ENCODE results near the gene SLIT3. TPM values are rescaled to one million over a fixed set of nuclear protein-coding genes. Genes with fewer than 3 reads are reported as not detected.

The SLIT3 gene
- total and polyA plus RNA-seq, 10 of the 15 experiments (the other 5 are each of a cell fraction or from before 2014, with no cell fraction given), result 0.05 TPM; not detected in 9

DNA sequence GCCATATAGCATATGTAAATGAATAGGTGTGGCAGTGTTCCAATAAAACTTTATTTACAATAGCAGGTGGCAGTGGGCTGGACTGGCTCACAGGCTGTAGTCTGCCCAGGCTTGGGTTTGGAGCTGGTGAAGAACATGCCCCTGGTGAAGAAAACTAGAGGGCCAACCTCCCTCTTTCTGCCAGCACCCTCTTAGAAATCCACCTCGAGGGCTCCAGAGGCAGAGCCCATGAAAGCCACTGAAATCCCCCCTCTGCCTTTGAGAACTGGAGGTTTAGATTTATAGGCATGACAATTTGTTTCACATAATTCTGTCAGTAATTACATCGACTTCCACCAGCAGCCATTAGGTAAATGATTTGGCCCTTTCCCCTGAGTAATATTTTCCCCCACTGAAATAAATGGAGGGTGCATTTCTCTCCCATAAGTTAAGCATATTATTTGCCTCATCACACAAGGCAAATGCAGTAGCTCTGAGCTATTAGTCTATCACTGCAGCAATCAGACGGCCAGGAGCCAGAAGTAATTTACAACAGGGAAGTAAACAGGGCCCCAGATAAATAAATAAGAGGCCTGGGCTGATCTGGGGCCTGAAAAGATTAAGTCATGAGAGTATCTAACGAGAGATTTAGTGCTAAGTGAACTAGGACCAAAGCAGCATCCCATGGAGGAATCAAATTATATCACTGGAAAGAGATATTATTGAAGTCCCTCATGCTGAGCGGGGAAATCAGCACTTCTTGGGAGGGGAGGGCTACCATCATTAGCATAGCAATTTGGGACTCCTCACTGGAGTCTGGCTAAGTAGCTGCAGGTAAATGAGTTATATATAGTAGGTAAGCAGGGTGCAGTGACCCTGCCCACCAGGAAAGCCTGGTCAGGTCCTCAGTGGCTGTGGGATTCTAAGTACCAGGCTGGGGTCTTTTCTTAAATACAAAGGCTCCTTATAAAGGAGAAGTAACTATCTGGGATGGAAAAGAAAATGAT lies 123.9 kb downstream of the SLIT3 start:
- no peak overlapping the region for H3K27ac ChIP-seq (ENCODE audit: control insufficient read depth, insufficient read depth)
- no peak overlapping the region for H3K4me2 ChIP-seq (ENCODE audit: control insufficient read depth, insufficient read depth)
- in situ Hi-C loops (cut with MboI), result no loop called here
- no peak overlapping the region for H2AFZ ChIP-seq (ENCODE audit: control insufficient read depth, low read depth, low read length)
- FAIRE-seq (no peak), DNase-seq (ENCODE audit: low read depth, low spot score) (no peak), ATAC-seq (no peak)
- no peaks in the 10 kb centered on the region; a peak in 1 of 4 replicates for H3K27me3 ChIP-seq (replicated peaks in 1 of 2; ENCODE audit: control insufficient read depth in 2 of 2, insufficient read depth in 2 of 2, low read length in 1 of 2)
- POLR2A ChIA-PET, result no interaction called here
- H3K4me3 ChIP-seq, result no peak overlapping the region
- H3K36me3 ChIP-seq (ENCODE audit: control insufficient read depth in 2 of 2, insufficient read depth in 2 of 2, low read length in 1 of 2), result no peaks in the 10 kb centered on the region
- CTCF ChIA-PET, result interaction anchor here (1.3 kb wide), 1 partner anchor 15 kb away, joined by 3 read pairs; no protein-coding TSS in a partner anchor
- BruUV-seq (replicated peaks), result no TSS peak
- SMC1A ChIA-PET (ENCODE audit: uncharacterized antibody, unreplicated experiment), result no interaction called here
- TF ChIP-seq, protein P1, sequence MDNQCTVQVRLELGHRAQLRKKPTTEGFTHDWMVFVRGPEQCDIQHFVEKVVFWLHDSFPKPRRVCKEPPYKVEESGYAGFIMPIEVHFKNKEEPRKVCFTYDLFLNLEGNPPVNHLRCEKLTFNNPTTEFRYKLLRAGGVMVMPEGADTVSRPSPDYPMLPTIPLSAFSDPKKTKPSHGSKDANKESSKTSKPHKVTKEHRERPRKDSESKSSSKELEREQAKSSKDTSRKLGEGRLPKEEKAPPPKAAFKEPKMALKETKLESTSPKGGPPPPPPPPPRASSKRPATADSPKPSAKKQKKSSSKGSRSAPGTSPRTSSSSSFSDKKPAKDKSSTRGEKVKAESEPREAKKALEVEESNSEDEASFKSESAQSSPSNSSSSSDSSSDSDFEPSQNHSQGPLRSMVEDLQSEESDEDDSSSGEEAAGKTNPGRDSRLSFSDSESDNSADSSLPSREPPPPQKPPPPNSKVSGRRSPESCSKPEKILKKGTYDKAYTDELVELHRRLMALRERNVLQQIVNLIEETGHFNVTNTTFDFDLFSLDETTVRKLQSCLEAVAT (IDR thresholded peaks at IDR 0.05), result no peak
- TF ChIP-seq ZSCAN29 (IDR thresholded peaks at IDR 0.05), result no peak
- TF ChIP-seq, protein P2, sequence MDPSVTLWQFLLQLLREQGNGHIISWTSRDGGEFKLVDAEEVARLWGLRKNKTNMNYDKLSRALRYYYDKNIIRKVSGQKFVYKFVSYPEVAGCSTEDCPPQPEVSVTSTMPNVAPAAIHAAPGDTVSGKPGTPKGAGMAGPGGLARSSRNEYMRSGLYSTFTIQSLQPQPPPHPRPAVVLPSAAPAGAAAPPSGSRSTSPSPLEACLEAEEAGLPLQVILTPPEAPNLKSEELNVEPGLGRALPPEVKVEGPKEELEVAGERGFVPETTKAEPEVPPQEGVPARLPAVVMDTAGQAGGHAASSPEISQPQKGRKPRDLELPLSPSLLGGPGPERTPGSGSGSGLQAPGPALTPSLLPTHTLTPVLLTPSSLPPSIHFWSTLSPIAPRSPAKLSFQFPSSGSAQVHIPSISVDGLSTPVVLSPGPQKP (IDR thresholded peaks at IDR 0.05; ENCODE audit: low read depth, low read length), result no peak
- TF ChIP-seq RFX5 (IDR thresholded peaks at IDR 0.05; ENCODE audit: low read depth, low read length), result no peak
- no peak for TF ChIP-seq SUPT20H (IDR thresholded peaks at IDR 0.05; ENCODE audit: borderline replicate concordance, control insufficient read depth, low read depth, low read length)
- intact Hi-C loops (cut with micrococcal nuclease; ENCODE audit: unreplicated experiment), result no loop called here
- no peaks in the 10 kb centered on the region for H3K4me1 ChIP-seq (ENCODE audit: control insufficient read depth, insufficient read depth, low read length)
- RAD21 ChIA-PET (ENCODE audit: unreplicated experiment), result no interaction called here
- no peaks in the 10 kb centered on the region for H3K79me2 ChIP-seq (ENCODE audit: control insufficient read depth, insufficient read depth, low read length)
- 19% methylated on average over 5 of the region's 5 CpGs for WGBS (ENCODE audit: insufficient coverage, insufficient replicate concordance, low lambda C conversion rate, missing lambda C conversion rate)
- H3K9ac ChIP-seq (ENCODE audit: control insufficient read depth, insufficient read depth, low read length), result no peak overlapping the region
- no peaks in the 10 kb centered on the region for H4K20me1 ChIP-seq (ENCODE audit: control insufficient read depth, insufficient read depth)
- H3K9me3 ChIP-seq (replicated peaks; ENCODE audit: control insufficient read depth, insufficient read depth, low read length), result no peaks in the 10 kb centered on the region
